ENCODE measurements around the gene RHBDL2. TPM values are rescaled to one million over a fixed set of nuclear protein-coding genes. Genes with fewer than 3 reads are reported as not detected.
"Not testable (repeated sequence)": the region's sequence is repeated elsewhere in the genome, so short reads cannot be mapped to it uniquely, and the experiment has no call there.

The RHBDL2 gene
- total RNA-seq, 1 experiment from 2014 or later, result 36.9 TPM

GRCh38 chr1:38917337-38917736, 24.3 kb downstream of the RHBDL2 start:
- intact Hi-C loops (cut with micrococcal nuclease; ENCODE audit: unreplicated experiment), result no loop called here
- ChIA-PET CTCF (no interaction called here), POLR2A (ENCODE audit: unreplicated experiment) (no interaction called here)
- no peaks in the 10 kb centered on the region for H3K4me1 ChIP-seq (replicated peaks; ENCODE audit: insufficient read depth)
- no peaks in the 10 kb centered on the region for H3K79me2 ChIP-seq (ENCODE audit: low read depth)
- H3K36me3 ChIP-seq (ENCODE audit: low read depth), result no peaks in the 10 kb centered on the region
- no peak for DNase-seq
- H4K20me1 ChIP-seq (ENCODE audit: insufficient read depth), result no peaks in the 10 kb centered on the region
- no peak overlapping the region for H3K4me3 ChIP-seq
- no peaks in the 10 kb centered on the region for H3K9me2 ChIP-seq (ENCODE audit: insufficient read depth)
- BruUV-seq (replicated peaks), result no TSS peak
- H3K27me3 ChIP-seq (ENCODE audit: insufficient read depth, low read depth), result no peaks in the 10 kb centered on the region
- H3K4me2 ChIP-seq, result no peak overlapping the region
- H3K9me3 ChIP-seq (ENCODE audit: insufficient read depth, low read depth), result no peaks in the 10 kb centered on the region
- no peak overlapping the region for H3K27ac ChIP-seq
- no peak overlapping the region for H2AFZ ChIP-seq
- H3F3A ChIP-seq (ENCODE audit: insufficient read depth, low read depth), result no peaks in the 10 kb centered on the region
- no peak for TF ChIP-seq EZH2 (IDR thresholded peaks at IDR 0.05; ENCODE audit: low read depth)
- TF ChIP-seq CTCF (conservative IDR thresholded peaks at IDR 0.05), result no peak

GRCh38 chr1:38915352-38915948, 26.2 kb downstream of the RHBDL2 start:
- no peak overlapping the region for H3K4me3 ChIP-seq
- no peak for TF ChIP-seq CTCF (conservative IDR thresholded peaks at IDR 0.05)
- no peak for TF ChIP-seq EZH2 (IDR thresholded peaks at IDR 0.05; ENCODE audit: low read depth)
- DNase-seq, result no peak
- no peaks in the 10 kb centered on the region for H3F3A ChIP-seq (ENCODE audit: insufficient read depth, low read depth)
- H3K27me3 ChIP-seq (ENCODE audit: insufficient read depth, low read depth), result no peaks in the 10 kb centered on the region
- H3K27ac ChIP-seq, result no peak overlapping the region
- H3K9me3 ChIP-seq (ENCODE audit: insufficient read depth, low read depth), result no peaks in the 10 kb centered on the region
- BruUV-seq (replicated peaks), result no TSS peak
- no peaks in the 10 kb centered on the region for H4K20me1 ChIP-seq (ENCODE audit: insufficient read depth)
- no peak overlapping the region for H3K4me2 ChIP-seq
- no peak overlapping the region for H2AFZ ChIP-seq
- ChIA-PET POLR2A (ENCODE audit: unreplicated experiment) (no interaction called here), CTCF (no interaction called here)
- H3K79me2 ChIP-seq (ENCODE audit: low read depth), result no peaks in the 10 kb centered on the region
- intact Hi-C loops (cut with micrococcal nuclease; ENCODE audit: unreplicated experiment), result no loop called here
- H3K36me3 ChIP-seq (ENCODE audit: low read depth), result no peaks in the 10 kb centered on the region
- H3K9me2 ChIP-seq (ENCODE audit: insufficient read depth), result no peaks in the 10 kb centered on the region
- no peaks in the 10 kb centered on the region for H3K4me1 ChIP-seq (replicated peaks; ENCODE audit: insufficient read depth)

- H4K20me1 ChIP-seq (ENCODE audit: insufficient read depth); H2AFZ ChIP-seq; DNase-seq; H3K9me3 ChIP-seq (ENCODE audit: insufficient read depth, low read depth); BruUV-seq (replicated peaks); H3K79me2 ChIP-seq (ENCODE audit: low read depth); H3K27me3 ChIP-seq (ENCODE audit: insufficient read depth, low read depth); H3K4me1 ChIP-seq (replicated peaks; ENCODE audit: insufficient read depth); POLR2A ChIA-PET (ENCODE audit: unreplicated experiment); H3F3A ChIP-seq (ENCODE audit: insufficient read depth, low read depth); H3K27ac ChIP-seq; H3K4me3 ChIP-seq; H3K36me3 ChIP-seq (ENCODE audit: low read depth); CTCF ChIA-PET; H3K9me2 ChIP-seq (ENCODE audit: insufficient read depth); H3K4me2 ChIP-seq; intact Hi-C loops (cut with micrococcal nuclease; ENCODE audit: unreplicated experiment): not testable (repeated sequence)
Observed at GRCh38 chr1:38914908-38915307, 26.7 kb downstream of the RHBDL2 start.

- TF ChIP-seq CTCF (conservative IDR thresholded peaks at IDR 0.05) (no peak), EZH2 (IDR thresholded peaks at IDR 0.05; ENCODE audit: low read depth) (no peak)
- Histone ChIP-seq H3K4me3 (no peak overlapping the region), H3F3A (ENCODE audit: insufficient read depth, low read depth) (no peaks in the 10 kb centered on the region), H3K9me2 (ENCODE audit: insufficient read depth) (no peaks in the 10 kb centered on the region), H2AFZ (no peak overlapping the region), H3K9me3 (ENCODE audit: insufficient read depth, low read depth) (no peaks in the 10 kb centered on the region), H3K27me3 (ENCODE audit: insufficient read depth, low read depth) (no peaks in the 10 kb centered on the region), H3K79me2 (ENCODE audit: low read depth) (no peaks in the 10 kb centered on the region), H4K20me1 (ENCODE audit: insufficient read depth) (no peaks in the 10 kb centered on the region), H3K27ac (no peak overlapping the region), H3K4me2 (no peak overlapping the region), H3K4me1 (replicated peaks; ENCODE audit: insufficient read depth) (no peaks in the 10 kb centered on the region), H3K36me3 (ENCODE audit: low read depth) (no peaks in the 10 kb centered on the region)
- intact Hi-C loops (cut with micrococcal nuclease; ENCODE audit: unreplicated experiment), result no loop called here
- no TSS peak for BruUV-seq (replicated peaks)
- ChIA-PET CTCF (no interaction called here), POLR2A (ENCODE audit: unreplicated experiment) (no interaction called here)
- DNase-seq, result no peak
Observed at GRCh38 chr1:38908821-38909220, 32.8 kb downstream of the RHBDL2 start.
